HCT116 (cell line): Measurements from ENCODE around the gene POU2AF2.

ENCODE experiments used
- CTCF ChIP-seq, 3 experiments: fragments of 200-600 bp in 1 of 3; sonication (generic) in 1 of 3; IDR thresholded peaks in 2 of 3; conservative IDR thresholded peaks in 1 of 3; 2 replicates each; pipeline ENCODE4 v1.5.1; 2012 to 2017; ENCODE audit warnings: low read depth in 2 of 3, low read length in 2 of 3, antibody characterized with exemption in 1 of 3, borderline replicate concordance in 1 of 3, control low read depth in 1 of 3, mild to moderate bottlenecking in 1 of 3, mixed read lengths in 1 of 3, mixed run types in 1 of 3, moderate library complexity in 1 of 3; ENCODE audit not compliant: insufficient read depth in 1 of 3
- EGR1 ChIP-seq: IDR thresholded peaks from 2 replicates; pipeline ENCODE4 v1.6.1; 2012; ENCODE audit warnings: low read depth
- EZH2 ChIP-seq: fragments of 200-600 bp; sonication (generic); IDR thresholded peaks from 2 replicates; pipeline ENCODE4 v1.6.1; 2017; ENCODE audit warnings: antibody characterized with exemption, mixed run types
- EZH2phosphoT487 ChIP-seq: fragments of 200-600 bp; IDR thresholded peaks from 2 replicates; pipeline ENCODE4 v1.6.1; 2018; ENCODE audit warnings: antibody characterized with exemption, borderline replicate concordance
- FOSL1 ChIP-seq: IDR thresholded peaks from 2 replicates; pipeline ENCODE4 v1.6.1; 2012; ENCODE audit warnings: low read depth
- POLR2A ChIP-seq: IDR thresholded peaks from 2 replicates; pipeline ENCODE4 v1.7.0; 2011; ENCODE audit warnings: borderline replicate concordance; ENCODE audit not compliant: insufficient read depth, insufficient read length; ENCODE audit errors: extremely low read depth
- POLR2AphosphoS5 ChIP-seq: IDR thresholded peaks from 2 replicates; pipeline ENCODE4 v1.6.1; 2011; ENCODE audit warnings: mild to moderate bottlenecking, low read depth, low read length, moderate library complexity
- RAD21 ChIP-seq: IDR thresholded peaks from 2 replicates; pipeline ENCODE4 v1.6.1; 2012; ENCODE audit warnings: low read depth, mild to moderate bottlenecking
- REST ChIP-seq: IDR thresholded peaks from 2 replicates; pipeline ENCODE4 v1.6.1; 2012; ENCODE audit warnings: low read depth
- SIN3A ChIP-seq: IDR thresholded peaks from 2 replicates; pipeline ENCODE4 v1.6.1; 2012; ENCODE audit warnings: low read depth
- YY1 ChIP-seq: IDR thresholded peaks from 2 replicates; pipeline ENCODE4 v1.6.1; 2011; ENCODE audit warnings: low read length, low read depth, moderate library complexity, mild to moderate bottlenecking; ENCODE audit not compliant: insufficient replicate concordance; ENCODE audit errors: extremely low read depth

GRCh38 chr11:111205632-111206385 lies 39.7 kb upstream of the POU2AF2 start:
- TF ChIP-seq EZH2: no peak
- no peak for TF ChIP-seq CTCF (IDR thresholded peaks at IDR 0.05 in 2 of 3, conservative IDR thresholded peaks at IDR 0.05 in 1 of 3; ENCODE audit: borderline replicate concordance in 1 of 3, insufficient read depth in 1 of 3, low read depth in 2 of 3, low read length in 2 of 3)
- TF ChIP-seq EGR1: no peak
- no peak for TF ChIP-seq POLR2AphosphoS5
- TF ChIP-seq YY1: no peak
- no peak for TF ChIP-seq RAD21
- TF ChIP-seq EZH2phosphoT487: no peak
- TF ChIP-seq POLR2A: no peak
- TF ChIP-seq FOSL1: no peak
- no peak for TF ChIP-seq REST
- no peak for TF ChIP-seq SIN3A
